B cell (primary cell): ENCODE measurements around the gene ORAI1. TPM values are rescaled to one million over a fixed set of nuclear protein-coding genes. Genes with fewer than 3 reads are reported as not detected.

ENCODE experiments used
- ATAC-seq: fragments of 200-7000 bp; cut with Tn5 transposase; one replicate; pipeline ENCODE4 v1.10.0; 2021; ENCODE audit warnings: low read depth, mild to moderate bottlenecking, moderate number of reproducible peaks, moderate library complexity
- CTCF ChIA-PET: fragments of 350-600 bp; sonication (Branson Sonifier 250); formaldehyde crosslinking; loops from one replicate; lab custom pipeline; 2021; ENCODE audit warnings: antibody characterized with exemption, inconsistent platforms; lab: Charles Lee
- POLR2A ChIA-PET: fragments of 350-600 bp; sonication (Branson Sonifier 250); formaldehyde crosslinking; loops from one replicate; lab custom pipeline; 2021; ENCODE audit warnings: antibody characterized with exemption; lab: Charles Lee
- DNase-seq: peaks from one replicate; pipeline ENCODE4 v3.0.0; 2013
- H2AFZ ChIP-seq: 2 replicates; pipeline ENCODE4 v1.6.1; 2012; ENCODE audit warnings: mild to moderate bottlenecking, low read depth, low read length; ENCODE audit not compliant: insufficient read depth, poor library complexity, severe bottlenecking
- H3K27ac ChIP-seq, 2 donors: 1 replicate in 1 of 2; 2 replicates in 1 of 2; pipeline ENCODE4 v1.5.1; 2012 to 2013; ENCODE audit warnings: low read length in 2 of 2, mild to moderate bottlenecking in 2 of 2, moderate library complexity in 1 of 2
- H3K27me3 ChIP-seq, 4 experiments: fragments of 200-600 bp in 1 of 4; sonication (generic) in 1 of 4; replicated peaks in 1 of 4; 1 replicate in 2 of 4; 2 replicates in 2 of 4; pipeline versions ENCODE4 v1.6.1 to v1.7.0; 2013 to 2016; ENCODE audit warnings: low read length in 3 of 4, mild to moderate bottlenecking in 2 of 4, mixed read lengths in 1 of 4, moderate library complexity in 1 of 4; ENCODE audit not compliant: insufficient read depth in 4 of 4, control insufficient read depth in 3 of 4; ENCODE audit errors: control extremely low read depth in 1 of 4
- H3K36me3 ChIP-seq, 2 experiments: replicated peaks in 1 of 2; 1 replicate in 1 of 2; 2 replicates in 1 of 2; pipeline versions ENCODE4 v1.6.1 to v1.7.1; 2013; ENCODE audit warnings: low read length in 1 of 2; ENCODE audit not compliant: insufficient read depth in 2 of 2, control insufficient read depth in 1 of 2; ENCODE audit errors: control extremely low read depth in 1 of 2, extremely low read depth in 1 of 2
- H3K4me1 ChIP-seq, 2 donors: fragments of 200-600 bp in 1 of 2; sonication (generic) in 1 of 2; 1 replicate in 1 of 2; 2 replicates in 1 of 2; pipeline versions ENCODE4 v1.5.1 to v1.6.1; 2013 to 2017; ENCODE audit warnings: low read length in 2 of 2; ENCODE audit not compliant: control insufficient read depth in 2 of 2, insufficient read depth in 2 of 2
- H3K4me2 ChIP-seq: replicated peaks from 2 replicates; pipeline ENCODE3; 2012; ENCODE audit warnings: mild to moderate bottlenecking, low read depth, low read length; ENCODE audit not compliant: poor library complexity, severe bottlenecking
- H3K4me3 ChIP-seq, 5 experiments: fragments of 200-600 bp in 1 of 5; sonication (generic) in 1 of 5; 1 replicate in 3 of 5; 2 replicates in 2 of 5; pipeline versions ENCODE4 v1.5.1 to v1.7.0; 2011 to 2016; ENCODE audit warnings: low read length in 4 of 5, mild to moderate bottlenecking in 4 of 5, low read depth in 2 of 5, control low read depth in 1 of 5, moderate library complexity in 1 of 5; ENCODE audit not compliant: insufficient read depth in 1 of 5; ENCODE audit errors: control extremely low read depth in 1 of 5, extremely low read depth in 1 of 5
- H3K79me2 ChIP-seq: fragments of 200-600 bp; sonication (generic); one replicate; pipeline ENCODE4 v1.6.0; 2016; ENCODE audit warnings: low read length; ENCODE audit not compliant: control insufficient read depth, insufficient read depth
- H3K9ac ChIP-seq: fragments of 200-600 bp; sonication (generic); 2 replicates; pipeline ENCODE4 v1.6.1; 2017; ENCODE audit warnings: mild to moderate bottlenecking, low read length, moderate library complexity
- H3K9me3 ChIP-seq, 3 donors: one replicate each; pipeline versions ENCODE4 v1.6.1 to v1.7.1; 2013; ENCODE audit warnings: low read length in 2 of 3; ENCODE audit not compliant: control insufficient read depth in 2 of 3, insufficient read depth in 1 of 3; ENCODE audit errors: control extremely low read depth in 1 of 3
- H4K20me1 ChIP-seq: 2 replicates; pipeline ENCODE4 v1.6.0; 2012; ENCODE audit warnings: mild to moderate bottlenecking, low read length; ENCODE audit not compliant: insufficient read depth, control insufficient read depth, poor library complexity, severe bottlenecking
- H3K27ac Mint-ChIP-seq: one replicate; pipeline ENCODE4 v1.8.0; 2021; ENCODE audit warnings: mixed read lengths
- H3K27me3 Mint-ChIP-seq: one replicate; pipeline ENCODE4 v1.8.0; 2021; ENCODE audit warnings: mixed read lengths
- H3K4me1 Mint-ChIP-seq: one replicate; pipeline ENCODE4 v1.8.0; 2021; ENCODE audit warnings: mixed read lengths
- H3K4me3 Mint-ChIP-seq: one replicate; pipeline ENCODE4 v1.8.0; 2021; ENCODE audit warnings: mixed read lengths
- H3K9me3 Mint-ChIP-seq: one replicate; pipeline ENCODE4 v1.8.0; 2022; ENCODE audit warnings: mixed read lengths; ENCODE audit not compliant: insufficient read depth
- EZH2 ChIP-seq: IDR thresholded peaks from 2 replicates; pipeline ENCODE4 v1.6.1; 2012; ENCODE audit warnings: borderline replicate concordance, low read depth, mild to moderate bottlenecking, moderate library complexity, low read length; ENCODE audit not compliant: insufficient read depth, poor library complexity, severe bottlenecking
- WGBS: methylation state at CpG from one replicate; pipeline ENCODE4 v1.1.5; 2013; ENCODE audit warnings: missing lambda C conversion rate; ENCODE audit not compliant: insufficient coverage; 5-methylcytosine and 5-hydroxymethylcytosine counted together
- intact Hi-C: fragments of 100-400 bp; cut with micrococcal nuclease; formaldehyde crosslinking; loops from one replicate; pipeline ENCODE4 v1.10.0; 2022
- polyA plus RNA-seq: library from polyadenylated mRNA; depleted of rRNA; stranded (reverse); fragments of >200 nt; gene quantifications from 2 replicates; pipeline ENCODE4 v1.2.3, GENCODE V29; 2012
- total RNA-seq, 2 donors: library from RNA; stranded (reverse); fragments of 120-200 nt in 1 of 2; gene quantifications; 1 replicate in 1 of 2; 2 replicates in 1 of 2; pipeline versions ENCODE4 v1.2.3 to v1.2.4, GENCODE V29; 2013 to 2022
- TF ChIP-seq, protein P1 (sequence below): fragments of 200-600 bp; IDR thresholded peaks from one replicate; pipeline ENCODE4 v1.8.0; 2022; ENCODE audit warnings: antibody characterized with exemption, mild to moderate bottlenecking

Gene ORAI1
- total and polyA plus RNA-seq, 2 donors (not counting 1 experiment from before 2014, with no cell fraction given), result 43.2 to 66.0 TPM

DNA sequence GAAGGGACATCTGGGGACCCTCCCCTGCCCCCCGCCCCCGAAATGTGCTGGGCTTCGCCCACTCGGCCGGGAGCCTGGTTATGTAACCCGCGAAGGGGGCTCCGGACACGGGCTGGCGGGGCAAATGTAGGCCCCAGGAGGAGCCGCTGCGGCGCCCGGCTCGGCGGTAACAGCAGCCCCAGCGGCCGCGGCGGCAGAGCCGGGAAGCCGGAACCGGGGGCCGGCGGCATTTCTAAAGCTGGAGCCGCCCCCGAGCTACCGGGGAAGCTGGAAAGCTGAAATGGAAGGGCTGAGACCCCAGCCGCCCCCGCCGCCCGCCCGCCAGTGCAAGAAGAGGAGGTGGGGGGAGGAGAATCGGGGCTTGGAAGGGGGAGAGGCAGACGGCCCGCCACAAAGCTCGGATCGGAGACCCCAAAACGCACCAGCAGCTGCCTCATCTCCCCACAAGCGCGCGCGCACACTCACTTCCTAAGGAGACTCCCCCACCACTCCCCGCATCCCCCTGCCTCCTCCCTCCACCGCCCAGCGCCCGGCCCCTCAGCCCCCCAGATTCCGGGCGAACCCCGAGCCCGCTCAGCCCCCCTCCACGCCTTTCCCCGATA is 47.0 kb upstream of the ORAI1 start:
- Histone ChIP-seq H3K9ac (peak overlapping the region; percentile 82), H3K27ac (peak overlapping the region; percentile 69 to 77), H3K36me3 (peaks cover 0 to 10% of the 10 kb centered on the region in 2 experiments), H3K4me3 (peak overlapping the region; percentile 57 to 93 (median 65)), H3K27me3 (no peaks in the 10 kb centered on the region), H3K9me3 (no peaks in the 10 kb centered on the region), H3K4me1 (peaks cover 23 to 47% of the 10 kb centered on the region in 2 donors), H3K4me2 (peak overlapping the region; percentile 97), H2AFZ (peak overlapping the region; percentile 90), H4K20me1 (no peaks in the 10 kb centered on the region), H3K79me2 (no peaks in the 10 kb centered on the region)
- Mint-ChIP-seq H3K27ac (peak overlapping the region; percentile 94), H3K27me3 (no peaks in the 10 kb centered on the region), H3K4me1 (peaks cover 34% of the 10 kb centered on the region), H3K9me3 (no peaks in the 10 kb centered on the region), H3K4me3 (peak overlapping the region; percentile 94)
- DNase-seq, result peak; percentile 59
- POLR2A ChIA-PET, result interaction anchor here (0.6 to 5.6 kb wide), 10 partner anchors 11 to 84 kb away, joined by 3 to 74 read pairs (median 6); partner anchors contain the start of gene ORAI1
- peak; percentile 25 for ATAC-seq
- CTCF ChIA-PET, result interaction anchor here (0.8 to 9.0 kb wide), 15 partner anchors 10 to 194 kb away, joined by 3 to 72 read pairs (median 5); partner anchors contain the start of gene ORAI1
- intact Hi-C loops, result loop anchor here (1.0 kb wide), 2 partner anchors 47 to 79 kb away; partner anchors contain the start of gene ORAI1
- under 1% methylated on average over 40 of the region's 53 CpGs for WGBS
- TF ChIP-seq, protein P1, sequence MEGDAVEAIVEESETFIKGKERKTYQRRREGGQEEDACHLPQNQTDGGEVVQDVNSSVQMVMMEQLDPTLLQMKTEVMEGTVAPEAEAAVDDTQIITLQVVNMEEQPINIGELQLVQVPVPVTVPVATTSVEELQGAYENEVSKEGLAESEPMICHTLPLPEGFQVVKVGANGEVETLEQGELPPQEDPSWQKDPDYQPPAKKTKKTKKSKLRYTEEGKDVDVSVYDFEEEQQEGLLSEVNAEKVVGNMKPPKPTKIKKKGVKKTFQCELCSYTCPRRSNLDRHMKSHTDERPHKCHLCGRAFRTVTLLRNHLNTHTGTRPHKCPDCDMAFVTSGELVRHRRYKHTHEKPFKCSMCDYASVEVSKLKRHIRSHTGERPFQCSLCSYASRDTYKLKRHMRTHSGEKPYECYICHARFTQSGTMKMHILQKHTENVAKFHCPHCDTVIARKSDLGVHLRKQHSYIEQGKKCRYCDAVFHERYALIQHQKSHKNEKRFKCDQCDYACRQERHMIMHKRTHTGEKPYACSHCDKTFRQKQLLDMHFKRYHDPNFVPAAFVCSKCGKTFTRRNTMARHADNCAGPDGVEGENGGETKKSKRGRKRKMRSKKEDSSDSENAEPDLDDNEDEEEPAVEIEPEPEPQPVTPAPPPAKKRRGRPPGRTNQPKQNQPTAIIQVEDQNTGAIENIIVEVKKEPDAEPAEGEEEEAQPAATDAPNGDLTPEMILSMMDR, result no peak
- no peak for TF ChIP-seq EZH2
